ENCODE measurements around the gene UBA6.

- TF ChIP-seq EZH2phosphoT487 (IDR thresholded peaks at IDR 0.05; ENCODE audit: borderline replicate concordance, low read length), result no peak
- no peak for TF ChIP-seq CTCF (IDR thresholded peaks at IDR 0.05; ENCODE audit: low read depth, low read length, poor library complexity, severe bottlenecking)
These were observed 116.5 kb downstream of the UBA6 start for GRCh38 chr4:67584496-67584895.

Measured in DOHH2 (cell line).